IPS DF 6.9 (cell line): ENCODE measurements around the gene NFE2L2.

Experiments used
- DNase-seq: peaks from one replicate; pipeline ENCODE4 v3.0.0-alpha.2; 2013; ENCODE audit warnings: low read depth, low spot score
- H3K27ac ChIP-seq: one replicate; pipeline ENCODE4 v1.5.1; 2013; ENCODE audit warnings: low read length, control low read depth
- H3K27me3 ChIP-seq: 2 replicates; pipeline ENCODE4 v1.6.1; 2013; ENCODE audit warnings: mild to moderate bottlenecking, low read length; ENCODE audit not compliant: control insufficient read depth, insufficient read depth
- H3K36me3 ChIP-seq: 2 replicates; pipeline ENCODE4 v1.6.1; 2013; ENCODE audit warnings: low read length; ENCODE audit not compliant: control insufficient read depth, insufficient read depth
- H3K4me1 ChIP-seq: 2 replicates; pipeline ENCODE4 v1.6.1; 2013; ENCODE audit warnings: low read length; ENCODE audit not compliant: control insufficient read depth, insufficient read depth
- H3K4me3 ChIP-seq: 2 replicates; pipeline ENCODE4 v1.5.1; 2013; ENCODE audit warnings: mild to moderate bottlenecking, low read length
- H3K9me3 ChIP-seq: 2 replicates; pipeline ENCODE4 v1.6.1; 2013; ENCODE audit warnings: low read length, inconsistent platforms; ENCODE audit not compliant: control insufficient read depth, insufficient read depth
- WGBS: extraction: QIAGEN DNeasy Blood & Tissue Kit; methylation state at CpG from one replicate; pipeline ENCODE4 v1.1.7; 2013; ENCODE audit warnings: mixed read lengths, missing lambda C conversion rate; ENCODE audit not compliant: insufficient read length, insufficient coverage; 5-methylcytosine and 5-hydroxymethylcytosine counted together

The NFE2L2 gene

DNA sequence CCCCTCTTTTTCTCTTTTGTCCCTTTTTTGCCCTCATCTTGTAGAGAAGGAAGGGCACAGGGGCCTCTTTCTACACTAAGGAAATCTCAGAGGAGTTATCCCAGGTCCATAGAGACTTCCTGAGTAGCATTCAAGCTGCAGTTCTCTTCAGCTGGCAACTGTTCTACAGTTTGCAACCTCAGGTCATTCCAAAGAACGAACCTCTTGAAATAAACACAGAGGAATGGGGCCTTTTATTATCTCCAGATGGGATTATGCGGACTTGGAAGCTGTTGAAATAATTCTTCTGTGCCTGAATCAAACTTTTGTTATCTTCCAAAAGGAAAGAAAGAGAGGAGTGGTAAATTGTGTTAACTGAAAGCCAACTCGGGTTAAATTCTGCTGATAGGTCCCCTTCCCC is 31.0 kb upstream of the NFE2L2 start:
- no peaks in the 10 kb centered on the region for H3K4me1 ChIP-seq
- no peaks in the 10 kb centered on the region for H3K36me3 ChIP-seq
- no peak overlapping the region for H3K4me3 ChIP-seq
- no peak overlapping the region for H3K27ac ChIP-seq
- no peaks in the 10 kb centered on the region for H3K9me3 ChIP-seq
- no peaks in the 10 kb centered on the region for H3K27me3 ChIP-seq
- DNase-seq, result no peak
- whole genome bisulfite sequencing, result no CpG with 5 or more reads among the region's 3 CpGs

DNA sequence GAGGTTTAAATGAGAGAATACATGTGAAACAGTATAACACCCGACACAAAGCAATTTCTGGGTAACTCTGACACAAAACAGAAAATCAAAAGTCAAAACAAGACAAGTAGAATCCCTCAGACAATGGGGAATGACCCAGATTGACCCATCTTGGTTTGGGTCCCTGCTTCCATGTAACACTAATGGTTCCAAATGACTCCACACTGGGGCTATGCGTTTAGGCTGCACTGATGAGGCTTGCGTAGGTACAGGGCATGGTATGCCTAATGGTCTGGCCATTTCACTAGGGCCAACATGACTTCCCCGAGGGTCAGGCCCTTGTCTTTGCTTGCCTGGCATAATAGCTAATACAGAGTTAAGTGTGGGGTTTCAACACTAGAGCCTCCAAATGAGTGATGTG is 27.2 kb upstream of the NFE2L2 start:
- H3K4me3 ChIP-seq, result no peak overlapping the region
- WGBS, result no CpG with 5 or more reads among the region's 4 CpGs
- no peaks in the 10 kb centered on the region for H3K36me3 ChIP-seq
- no peaks in the 10 kb centered on the region for H3K9me3 ChIP-seq
- no peak for DNase-seq
- H3K4me1 ChIP-seq, result no peaks in the 10 kb centered on the region
- no peak overlapping the region for H3K27ac ChIP-seq
- no peaks in the 10 kb centered on the region for H3K27me3 ChIP-seq

DNA sequence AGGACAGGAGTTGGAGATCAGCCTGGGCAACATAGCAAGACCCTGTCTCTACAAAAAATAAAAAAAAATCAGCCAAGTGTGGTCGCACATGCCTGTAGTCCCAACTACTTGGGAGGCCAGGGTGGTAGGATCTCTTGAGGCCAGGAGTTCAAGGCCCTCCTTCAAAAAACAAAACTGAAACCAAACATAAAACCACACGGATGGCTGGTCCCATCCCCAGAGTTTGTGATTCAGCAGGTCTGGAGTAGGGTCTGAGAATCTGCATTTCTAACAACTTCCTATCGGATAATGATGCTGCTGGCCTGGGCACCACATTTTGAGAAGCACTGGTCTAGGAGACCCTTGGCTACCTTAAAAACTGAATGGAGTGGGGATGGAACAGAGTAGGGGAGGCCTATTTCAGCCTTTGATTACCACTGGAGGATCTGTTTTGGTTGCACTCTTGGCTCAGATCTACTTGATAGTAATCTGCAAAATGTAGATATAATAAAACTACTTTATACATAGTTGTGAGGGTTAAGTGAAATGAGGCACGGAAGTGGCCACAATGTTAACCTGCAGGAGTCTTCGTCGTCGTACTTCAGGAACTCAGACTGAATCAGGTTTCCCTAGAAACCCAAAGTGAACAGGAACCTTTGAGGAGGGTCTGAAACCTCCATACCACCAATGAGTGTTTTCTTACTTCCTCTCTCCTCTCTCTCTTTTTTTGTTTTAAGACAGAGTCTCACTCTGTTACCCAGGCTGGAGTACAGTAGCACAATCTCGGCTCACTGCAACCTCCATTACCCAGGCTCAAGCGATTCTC is 25.5 kb upstream of the NFE2L2 start:
- H3K9me3 ChIP-seq, result no peaks in the 10 kb centered on the region
- no peaks in the 10 kb centered on the region for H3K36me3 ChIP-seq
- WGBS, result no CpG with 5 or more reads among the region's 9 CpGs
- no peak for DNase-seq
- no peak overlapping the region for H3K27ac ChIP-seq
- no peaks in the 10 kb centered on the region for H3K4me1 ChIP-seq
- no peaks in the 10 kb centered on the region for H3K27me3 ChIP-seq
- H3K4me3 ChIP-seq, result no peak overlapping the region

DNA sequence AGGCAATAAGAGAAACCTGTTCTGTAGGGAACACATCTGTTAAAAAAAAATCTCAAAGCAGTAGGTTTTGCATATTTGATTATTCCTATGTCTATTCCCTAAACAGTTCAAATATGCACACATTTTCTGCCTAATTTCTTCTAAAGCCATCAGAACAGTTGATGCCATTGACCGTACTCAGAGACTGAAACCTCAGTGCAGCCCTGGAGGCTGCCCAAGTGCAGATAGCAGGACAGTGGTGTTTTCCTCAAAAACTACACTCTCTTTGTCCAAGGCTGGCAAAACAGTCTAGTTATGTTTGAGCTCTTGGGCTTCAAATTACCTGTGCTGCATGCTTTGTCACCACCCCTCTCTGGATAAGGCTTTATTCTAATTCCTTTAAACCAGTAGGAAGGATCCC is 23.3 kb upstream of the NFE2L2 start:
- no peaks in the 10 kb centered on the region for H3K9me3 ChIP-seq
- H3K4me3 ChIP-seq, result no peak overlapping the region
- H3K4me1 ChIP-seq, result no peaks in the 10 kb centered on the region
- no peak for DNase-seq
- no CpG with 5 or more reads among the region's 1 CpG for whole genome bisulfite sequencing
- no peak overlapping the region for H3K27ac ChIP-seq
- H3K27me3 ChIP-seq, result no peaks in the 10 kb centered on the region
- no peaks in the 10 kb centered on the region for H3K36me3 ChIP-seq

DNA sequence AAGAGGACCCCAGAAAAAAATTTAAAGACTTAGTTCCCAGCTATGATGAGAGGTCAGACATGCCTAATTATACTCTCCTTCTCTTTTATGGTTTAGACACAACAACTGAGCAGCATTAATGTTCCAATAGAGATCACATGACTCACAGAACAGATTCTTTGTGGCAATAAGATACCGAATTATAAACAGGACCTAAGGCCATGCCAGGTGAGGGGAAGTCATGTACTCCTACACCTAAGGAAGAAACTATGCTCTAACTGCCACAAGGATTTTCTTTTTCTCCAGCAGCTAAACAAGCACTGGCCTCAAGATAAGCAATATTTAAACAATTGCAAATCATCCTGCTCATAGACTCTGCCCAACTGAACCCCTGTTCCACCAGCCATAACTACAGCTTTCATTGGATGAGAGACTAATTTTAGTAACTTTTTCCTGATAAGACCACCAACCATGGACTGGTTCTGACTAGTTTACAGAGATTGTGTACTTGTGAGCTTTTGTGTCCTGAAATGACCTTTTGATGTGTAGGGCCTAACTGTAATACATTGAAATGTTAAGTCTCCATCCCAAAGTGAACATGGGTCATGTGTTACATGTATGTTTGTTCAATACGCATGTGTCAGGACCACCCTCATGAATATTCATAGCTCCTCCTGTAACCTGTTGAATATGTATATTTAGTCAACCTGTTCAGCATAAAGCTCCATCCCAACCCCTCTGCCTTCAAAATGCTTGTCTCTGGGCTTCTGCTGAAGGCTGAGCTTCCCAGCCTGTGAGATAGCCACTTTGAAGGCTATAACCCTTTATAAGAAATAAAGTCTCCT is 21.6 kb upstream of the NFE2L2 start:
- Histone ChIP-seq H3K36me3 (no peaks in the 10 kb centered on the region), H3K4me1 (no peaks in the 10 kb centered on the region), H3K27me3 (no peaks in the 10 kb centered on the region), H3K27ac (no peak overlapping the region), H3K4me3 (no peak overlapping the region), H3K9me3 (no peaks in the 10 kb centered on the region)
- DNase-seq, result no peak
- WGBS, result no CpG with 5 or more reads among the region's 2 CpGs

DNA sequence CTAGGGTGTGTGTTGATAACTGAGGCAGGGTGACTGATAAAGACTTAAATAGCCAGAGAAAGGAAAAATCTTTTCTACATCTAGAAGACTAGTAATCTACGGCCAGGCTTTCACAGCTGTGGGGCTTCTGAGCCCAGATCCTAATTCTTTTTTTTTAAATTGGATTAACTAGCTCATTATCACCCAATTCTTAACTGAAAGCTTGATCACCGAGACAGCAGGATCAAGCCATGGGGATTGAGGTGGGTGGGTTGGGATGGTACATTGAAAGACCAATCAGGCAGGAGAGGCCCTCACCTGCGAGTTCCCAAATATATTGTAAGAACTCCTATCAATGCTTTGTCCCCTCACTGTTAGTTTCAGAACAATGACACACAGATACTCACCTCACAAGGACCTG is 20.0 kb upstream of the NFE2L2 start:
- Histone ChIP-seq H3K36me3 (no peaks in the 10 kb centered on the region), H3K9me3 (no peaks in the 10 kb centered on the region), H3K4me3 (no peak overlapping the region), H3K4me1 (no peaks in the 10 kb centered on the region), H3K27me3 (no peaks in the 10 kb centered on the region), H3K27ac (no peak overlapping the region)
- no peak for DNase-seq
- WGBS, result no CpG with 5 or more reads among the region's 3 CpGs

DNA sequence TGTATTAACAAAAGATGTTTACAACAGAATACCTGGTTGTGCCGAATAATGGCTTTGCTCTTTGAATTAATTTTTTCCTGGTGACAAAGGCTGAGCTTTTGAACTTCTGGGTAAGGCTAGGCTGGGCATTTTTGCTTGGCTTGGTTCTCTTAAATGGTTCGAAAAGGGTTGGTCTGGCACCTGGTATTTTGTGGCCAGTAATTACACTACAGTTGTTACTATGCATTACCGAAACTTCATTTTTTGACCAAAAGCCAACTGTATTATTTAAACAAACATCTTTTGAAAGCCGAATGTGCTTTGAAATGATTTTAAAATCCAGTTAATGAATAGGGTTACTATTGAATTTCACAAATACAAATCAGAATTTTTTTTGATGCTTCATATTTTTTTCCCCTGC is 19.4 kb upstream of the NFE2L2 start:
- H3K36me3 ChIP-seq, result no peaks in the 10 kb centered on the region
- H3K27me3 ChIP-seq, result no peaks in the 10 kb centered on the region
- no peak for DNase-seq
- no peak overlapping the region for H3K4me3 ChIP-seq
- no peak overlapping the region for H3K27ac ChIP-seq
- WGBS, result no CpG with 5 or more reads among the region's 4 CpGs
- no peaks in the 10 kb centered on the region for H3K9me3 ChIP-seq
- no peaks in the 10 kb centered on the region for H3K4me1 ChIP-seq

DNA sequence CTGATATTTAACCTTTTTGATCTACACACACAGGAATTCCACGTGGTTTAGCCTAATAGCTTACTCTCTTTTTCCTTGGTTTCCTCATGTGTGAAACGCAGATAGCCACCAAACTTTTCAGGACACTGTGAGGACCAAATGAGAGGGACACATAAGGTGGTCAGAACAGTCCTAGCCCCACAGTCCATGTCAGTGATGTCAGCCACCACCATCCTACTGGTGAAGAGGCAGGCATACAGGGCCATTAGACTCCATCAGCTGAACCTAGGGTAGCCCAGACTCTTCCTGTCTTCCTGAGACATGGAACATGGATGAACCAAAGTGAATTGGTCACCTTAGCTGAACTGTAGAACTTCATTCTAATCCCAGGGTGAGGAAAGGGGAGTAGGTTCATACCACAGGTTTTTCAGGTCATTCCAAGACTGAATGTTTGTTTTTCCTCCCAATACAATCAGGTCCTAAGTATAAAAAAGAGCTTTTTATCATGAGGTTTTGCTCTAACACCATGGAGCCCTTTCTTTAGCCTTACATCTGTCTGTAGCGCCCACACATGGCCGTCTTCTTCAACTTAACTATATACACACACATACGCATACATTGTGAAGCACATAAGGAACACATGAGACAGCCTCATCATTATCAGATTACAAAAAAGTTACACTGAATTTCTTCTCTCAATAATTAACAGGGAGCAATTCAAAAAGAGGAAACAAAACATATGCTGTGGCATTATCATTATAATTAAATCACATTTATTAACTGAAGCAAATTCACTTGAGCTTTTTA is 18.5 kb upstream of the NFE2L2 start:
- H3K36me3 ChIP-seq, result no peaks in the 10 kb centered on the region
- H3K9me3 ChIP-seq, result no peaks in the 10 kb centered on the region
- DNase-seq, result no peak
- H3K27me3 ChIP-seq, result no peaks in the 10 kb centered on the region
- no peaks in the 10 kb centered on the region for H3K4me1 ChIP-seq
- WGBS, result no CpG with 5 or more reads among the region's 5 CpGs
- H3K4me3 ChIP-seq, result no peak overlapping the region
- no peak overlapping the region for H3K27ac ChIP-seq

DNA sequence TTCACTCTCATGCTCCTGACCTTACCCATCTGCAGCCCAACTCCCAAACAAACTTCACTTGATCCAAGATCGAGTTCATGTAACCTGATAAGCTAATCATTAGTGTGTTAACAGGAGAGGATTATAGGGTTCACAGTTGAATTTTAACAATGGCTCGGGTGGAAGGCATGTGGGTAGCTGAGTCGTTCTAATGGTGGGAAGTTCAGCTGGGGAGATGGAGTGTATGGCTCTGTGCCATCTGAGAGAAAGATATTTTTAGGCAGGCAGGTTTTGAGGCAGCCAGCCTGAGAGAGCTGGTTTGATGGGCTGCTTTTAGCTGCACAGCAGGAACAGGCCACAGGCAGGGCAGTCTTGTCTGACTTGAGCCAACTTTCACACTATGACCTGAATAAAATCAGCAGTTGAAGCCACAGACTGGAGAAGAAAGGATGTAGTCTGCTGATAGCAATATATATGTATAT is 17.7 kb upstream of the NFE2L2 start:
- Histone ChIP-seq H3K9me3 (no peaks in the 10 kb centered on the region), H3K4me3 (no peak overlapping the region), H3K27me3 (no peaks in the 10 kb centered on the region), H3K27ac (no peak overlapping the region), H3K4me1 (no peaks in the 10 kb centered on the region), H3K36me3 (no peaks in the 10 kb centered on the region)
- no peak for DNase-seq
- no CpG with 5 or more reads among the region's 3 CpGs for WGBS

DNA sequence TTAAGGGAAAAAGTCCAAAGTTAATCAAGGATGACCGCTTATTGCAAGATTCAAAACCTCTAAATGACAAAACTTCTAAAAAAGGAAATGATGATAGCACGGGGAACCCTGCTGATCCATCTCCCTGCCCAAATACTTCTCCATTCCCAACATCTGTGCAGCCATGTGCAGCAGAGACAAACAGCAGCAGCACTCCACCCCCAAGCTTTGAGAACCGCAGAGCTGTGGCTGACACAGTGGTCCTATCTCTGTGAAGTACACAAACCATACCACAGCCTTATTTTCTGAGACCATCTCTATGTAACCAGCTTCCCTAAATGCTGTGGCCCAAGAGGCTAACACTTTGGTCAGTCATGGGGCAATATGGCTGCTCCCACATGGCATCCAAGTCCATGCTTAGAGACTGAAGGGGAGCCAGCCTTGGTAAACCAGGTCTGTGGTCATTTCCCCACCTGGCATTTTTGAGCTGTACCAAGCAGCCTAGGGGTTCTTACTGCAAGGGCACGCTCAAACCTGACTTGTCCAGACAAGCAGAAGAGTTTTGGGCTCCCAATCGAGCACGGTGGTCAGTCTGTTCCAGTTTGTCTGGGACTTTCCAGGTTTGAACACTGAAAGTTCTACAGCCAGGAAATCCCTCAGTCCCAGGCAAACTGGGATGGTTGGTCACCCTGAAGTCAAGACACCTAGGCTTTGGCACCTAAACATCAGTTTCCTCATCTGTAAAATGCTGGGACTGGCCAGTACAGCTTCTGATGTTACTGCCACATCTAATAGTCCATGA is 17.1 kb upstream of the NFE2L2 start:
- Histone ChIP-seq H3K27me3 (no peaks in the 10 kb centered on the region), H3K9me3 (no peaks in the 10 kb centered on the region), H3K36me3 (no peaks in the 10 kb centered on the region), H3K4me3 (no peak overlapping the region), H3K27ac (no peak overlapping the region), H3K4me1 (no peaks in the 10 kb centered on the region)
- DNase-seq, result no peak
- WGBS, result no CpG with 5 or more reads among the region's 6 CpGs
